ENCODE results near the gene ATR.

ATR gene

GRCh38 chr3:142568393-142569017, 10.0 kb downstream of the ATR start:
- H3K4me1 ChIP-seq (ENCODE audit: low read depth, poor library complexity, severe bottlenecking) = peaks cover 1% of the 10 kb centered on the region
- no peak overlapping the region for H3K27ac ChIP-seq
- no peak overlapping the region for H3K4me3 ChIP-seq (IDR thresholded peaks at IDR 0.05; ENCODE audit: insufficient read depth, low read depth, low read length)
- H3K79me2 ChIP-seq (ENCODE audit: insufficient read depth, low read depth) = peaks cover 37% of the 10 kb centered on the region
- H3K4me2 ChIP-seq = no peak overlapping the region
- H2AFZ ChIP-seq (ENCODE audit: low read depth) = no peak overlapping the region
- peaks cover 5% of the 10 kb centered on the region; the same call in 1 of the 2 replicates for H3K36me3 ChIP-seq (ENCODE audit: insufficient read depth)
- no peaks in the 10 kb centered on the region for H3K27me3 ChIP-seq (ENCODE audit: insufficient read depth, low read depth)
- no peak overlapping the region for H3K9ac ChIP-seq
- TF ChIP-seq CTCF (conservative IDR thresholded peaks at IDR 0.05; ENCODE audit: low read depth, low read length) = no peak
- H4K20me1 ChIP-seq (ENCODE audit: insufficient read depth) = 0 out of 2 replicates have a peak, but pooled peaks cover 5% of the 10 kb centered on the region

DNA sequence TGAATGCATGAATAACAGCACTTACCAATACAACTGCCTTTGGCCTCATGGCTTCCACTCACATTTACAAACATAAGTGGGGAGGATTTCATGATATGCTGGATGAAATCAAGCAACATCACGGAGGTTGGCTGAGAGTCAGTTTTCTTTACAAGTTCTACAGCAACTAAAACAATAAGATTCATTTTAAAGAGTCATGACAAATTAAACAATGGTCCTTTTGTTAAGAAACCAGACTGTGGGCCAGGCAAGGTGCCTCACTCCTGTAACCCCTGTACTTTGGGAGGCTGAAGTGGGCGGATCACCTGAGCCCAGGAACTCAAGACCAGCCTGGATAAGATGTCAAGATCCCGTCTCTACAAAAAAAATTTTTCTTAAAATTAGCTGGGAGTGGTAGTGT, 12.4 kb downstream of the ATR start:
- H3K4me1 ChIP-seq (ENCODE audit: low read depth, poor library complexity, severe bottlenecking) = no peaks in the 10 kb centered on the region
- H3K27ac ChIP-seq = no peak overlapping the region
- H2AFZ ChIP-seq (ENCODE audit: low read depth) = no peak overlapping the region
- H3K36me3 ChIP-seq (ENCODE audit: insufficient read depth) = peaks cover 5% of the 10 kb centered on the region; the same call in 1 of the 2 replicates
- H3K4me3 ChIP-seq (IDR thresholded peaks at IDR 0.05; ENCODE audit: insufficient read depth, low read depth, low read length) = no peak overlapping the region
- TF ChIP-seq CTCF (conservative IDR thresholded peaks at IDR 0.05; ENCODE audit: low read depth, low read length) = no peak
- H4K20me1 ChIP-seq (ENCODE audit: insufficient read depth) = 0 out of 2 replicates have a peak, but pooled peaks cover 5% of the 10 kb centered on the region
- no peak overlapping the region for H3K9ac ChIP-seq
- no peak overlapping the region for H3K4me2 ChIP-seq
- peaks cover 17% of the 10 kb centered on the region; the same call in 1 of the 2 replicates for H3K79me2 ChIP-seq (ENCODE audit: insufficient read depth, low read depth)
- no peaks in the 10 kb centered on the region for H3K27me3 ChIP-seq (ENCODE audit: insufficient read depth, low read depth)

DNA sequence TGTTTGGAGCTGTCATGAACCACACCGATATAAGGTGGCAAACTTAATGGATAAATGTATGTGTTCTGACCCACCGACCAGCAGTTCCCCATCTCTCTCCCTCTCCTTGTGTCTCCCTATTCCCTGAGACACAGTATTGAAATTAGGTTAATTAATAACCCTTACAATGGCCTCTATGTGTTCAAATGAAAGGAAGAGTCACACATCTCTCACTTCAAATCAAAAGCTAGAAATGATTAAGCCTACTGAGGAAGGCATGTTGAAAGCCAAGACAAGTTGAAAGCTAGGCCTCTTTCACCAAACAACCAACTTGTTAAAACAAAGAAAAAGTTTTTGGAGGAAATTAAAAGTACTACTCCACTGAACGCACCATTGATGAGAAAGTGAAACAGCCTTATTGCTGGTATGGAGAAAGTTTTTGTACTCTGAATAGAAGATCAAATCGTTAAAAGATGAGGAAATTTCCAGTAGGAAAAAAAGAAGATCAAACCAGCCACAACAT, 15.0 kb downstream of the ATR start:
- Histone ChIP-seq H3K27me3 (ENCODE audit: insufficient read depth, low read depth) (no peaks in the 10 kb centered on the region), H4K20me1 (ENCODE audit: insufficient read depth) (0 out of 2 replicates have a peak, but pooled peaks cover 5% of the 10 kb centered on the region), H3K4me1 (ENCODE audit: low read depth, poor library complexity, severe bottlenecking) (no peaks in the 10 kb centered on the region), H3K9ac (no peak overlapping the region), H3K79me2 (ENCODE audit: insufficient read depth, low read depth) (no peaks in the 10 kb centered on the region; the same call in 1 of the 2 replicates), H3K4me2 (no peak overlapping the region), H3K36me3 (ENCODE audit: insufficient read depth) (peaks cover 5% of the 10 kb centered on the region; the same call in 1 of the 2 replicates), H3K27ac (no peak overlapping the region), H3K4me3 (IDR thresholded peaks at IDR 0.05; ENCODE audit: insufficient read depth, low read depth, low read length) (no peak overlapping the region), H2AFZ (ENCODE audit: low read depth) (no peak overlapping the region)
- no peak for TF ChIP-seq CTCF (conservative IDR thresholded peaks at IDR 0.05; ENCODE audit: low read depth, low read length)

DNA sequence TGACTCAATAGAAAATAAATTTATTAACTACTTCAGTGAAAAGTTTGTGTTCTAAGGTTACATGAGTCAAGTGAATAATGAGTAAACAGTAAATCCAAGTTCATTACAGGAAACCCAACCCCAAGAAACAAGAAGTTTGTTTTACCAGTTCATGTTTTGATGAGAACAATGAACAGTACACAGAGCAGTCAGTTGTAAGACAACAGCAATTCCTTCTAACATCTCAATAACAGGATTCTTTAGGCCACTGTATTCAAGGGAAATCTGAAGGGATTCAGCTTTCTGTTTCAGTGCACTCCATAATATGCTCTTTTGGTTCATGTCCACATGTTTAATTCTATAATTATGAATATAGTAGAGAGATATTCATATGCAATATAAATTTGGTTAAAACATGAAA, 18.4 kb downstream of the ATR start:
- TF ChIP-seq CTCF (conservative IDR thresholded peaks at IDR 0.05; ENCODE audit: low read depth, low read length) = no peak
- Histone ChIP-seq H3K79me2 (ENCODE audit: insufficient read depth, low read depth) (no peaks in the 10 kb centered on the region), H2AFZ (ENCODE audit: low read depth) (no peak overlapping the region), H3K4me2 (no peak overlapping the region), H3K4me3 (IDR thresholded peaks at IDR 0.05; ENCODE audit: insufficient read depth, low read depth, low read length) (no peak overlapping the region), H3K9ac (no peak overlapping the region), H3K4me1 (ENCODE audit: low read depth, poor library complexity, severe bottlenecking) (no peaks in the 10 kb centered on the region), H3K27ac (no peak overlapping the region), H3K36me3 (ENCODE audit: insufficient read depth) (peaks cover 6% of the 10 kb centered on the region; the same call in 1 of the 2 replicates), H4K20me1 (ENCODE audit: insufficient read depth) (no peaks in the 10 kb centered on the region), H3K27me3 (ENCODE audit: insufficient read depth, low read depth) (no peaks in the 10 kb centered on the region)

Data from KMS-11 (cell line).